Measurements from ENCODE around the gene MMUT.

- TF ChIP-seq CTCF (IDR thresholded peaks at IDR 0.05; ENCODE audit: low read depth, low read length) (no peak), POLR2A (IDR thresholded peaks at IDR 0.05; ENCODE audit: extremely low read depth, insufficient read length) (no peak)
Observed at GRCh38 chr6:49506569-49507111, 43.6 kb upstream of the MMUT start.

Measured in NB4 (cell line).